Colonic mucosa (tissue), 4 donors: ENCODE results near the gene SRSF11. TPM values are rescaled to one million over a fixed set of nuclear protein-coding genes. Genes with fewer than 3 reads are reported as not detected.
"Not testable (repeated sequence)": the region's sequence is repeated elsewhere in the genome, so short reads cannot be mapped to it uniquely, and the experiment has no call there.

ENCODE experiments used
- DNase-seq: peaks from one replicate; pipeline ENCODE4 v3.0.0-alpha.2; 2020
- H3K27ac ChIP-seq: fragments of 200-600 bp; one replicate; pipeline ENCODE4 v1.8.0; 2021
- H3K27me3 ChIP-seq: fragments of 200-600 bp; one replicate; pipeline ENCODE4 v1.8.0; 2021
- H3K36me3 ChIP-seq: fragments of 200-600 bp; one replicate; pipeline ENCODE4 v1.8.0; 2021
- H3K4me1 ChIP-seq: fragments of 200-600 bp; one replicate; pipeline ENCODE4 v1.8.0; 2021; ENCODE audit warnings: mild to moderate bottlenecking
- H3K4me3 ChIP-seq: fragments of 200-600 bp; one replicate; pipeline ENCODE4 v1.8.0; 2021
- H3K9ac ChIP-seq, 2 donors: one replicate each; pipeline ENCODE4 v1.7.0; 2013; ENCODE audit warnings: control low read depth in 2 of 2, low read depth in 2 of 2, low read length in 2 of 2
- H3K9me3 ChIP-seq: fragments of 200-600 bp; one replicate; pipeline ENCODE4 v1.8.0; 2021
- intact Hi-C: fragments of 100-400 bp; cut with DNase I; formaldehyde crosslinking; loops from one replicate; pipeline ENCODE4 v1.14.1; 2022
- total RNA-seq, 2 donors: library from RNA; stranded (reverse); fragmentation: NEBNext Ultra II Directional in 1 of 2; extraction: Animal tissue kit (Norgen Biotek cat#: 25700) in 1 of 2; gene quantifications; one replicate each; pipeline ENCODE4 v1.2.1, GENCODE V29; 2021
- TF ChIP-seq, protein P1 (sequence below): fragments of 200-600 bp; IDR thresholded peaks from one replicate; pipeline ENCODE4 v1.8.0; 2022; ENCODE audit warnings: antibody characterized with exemption, mild to moderate bottlenecking
- donor health status: healthy.
- donor health status: DM: no; HTN: no; CAD: no.
- donor health status: DM: no; HTN: no; CAD: no.

Gene SRSF11, protein sequence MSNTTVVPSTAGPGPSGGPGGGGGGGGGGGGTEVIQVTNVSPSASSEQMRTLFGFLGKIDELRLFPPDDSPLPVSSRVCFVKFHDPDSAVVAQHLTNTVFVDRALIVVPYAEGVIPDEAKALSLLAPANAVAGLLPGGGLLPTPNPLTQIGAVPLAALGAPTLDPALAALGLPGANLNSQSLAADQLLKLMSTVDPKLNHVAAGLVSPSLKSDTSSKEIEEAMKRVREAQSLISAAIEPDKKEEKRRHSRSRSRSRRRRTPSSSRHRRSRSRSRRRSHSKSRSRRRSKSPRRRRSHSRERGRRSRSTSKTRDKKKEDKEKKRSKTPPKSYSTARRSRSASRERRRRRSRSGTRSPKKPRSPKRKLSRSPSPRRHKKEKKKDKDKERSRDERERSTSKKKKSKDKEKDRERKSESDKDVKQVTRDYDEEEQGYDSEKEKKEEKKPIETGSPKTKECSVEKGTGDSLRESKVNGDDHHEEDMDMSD
- total RNA-seq: 100 to 1,000 TPM; 100 to 116 TPM

DNA sequence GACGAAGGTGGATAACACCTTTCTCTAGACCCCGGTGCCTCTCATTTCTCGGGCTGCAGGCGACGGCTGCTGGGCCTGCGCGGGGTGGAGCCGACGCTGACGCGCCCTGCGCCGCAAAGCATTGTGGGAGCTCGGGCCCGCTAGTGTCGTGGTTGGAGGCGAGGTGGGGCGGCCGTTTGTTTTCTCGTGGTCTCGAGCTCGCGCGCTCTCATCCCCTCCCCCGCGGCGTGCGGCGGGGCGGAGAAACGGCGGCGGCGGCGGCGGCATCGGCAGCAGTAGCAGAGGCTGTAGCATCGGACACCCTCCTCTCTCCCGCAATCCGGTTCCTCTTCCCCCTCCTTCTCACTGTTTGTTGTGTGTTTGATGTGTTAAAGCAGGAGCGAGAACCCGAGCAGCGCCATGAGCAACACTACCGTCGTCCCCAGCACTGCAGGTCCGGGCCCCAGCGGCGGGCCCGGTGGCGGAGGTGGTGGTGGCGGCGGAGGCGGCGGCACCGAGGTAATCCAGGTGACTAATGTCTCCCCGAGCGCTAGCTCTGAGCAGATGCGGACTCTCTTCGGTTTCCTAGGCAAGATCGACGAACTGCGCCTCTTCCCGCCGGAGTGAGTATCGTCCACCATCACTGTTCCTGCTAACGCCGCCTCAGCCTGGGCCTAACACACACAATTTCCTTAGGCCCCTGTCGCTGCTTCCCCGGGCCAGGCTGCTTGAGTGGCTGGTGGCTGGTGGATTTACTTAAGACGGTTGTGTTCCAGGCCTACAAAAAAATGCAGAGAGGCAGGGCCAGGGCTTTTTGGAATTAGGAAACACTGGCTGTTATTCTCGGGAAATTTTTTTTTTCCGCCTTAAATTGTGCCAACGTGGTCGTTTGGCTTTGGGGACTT, at the start of gene SRSF11:
TSS of gene SRSF11 (plus strand) at position 143 of the 884 bp plus-strand sequence. CDS start at position 400, 257 bp downstream.
- peak within 1 kb of the TSS; percentile 98 for H3K27ac ChIP-seq
- no peaks in the 10 kb centered on the region for H3K9me3 ChIP-seq
- intact Hi-C loops: no loop called here
- H3K27me3 ChIP-seq: no peaks in the 10 kb centered on the region
- peak within 1 kb of the TSS; percentile 78 for H3K4me3 ChIP-seq
- TF ChIP-seq, protein P1, sequence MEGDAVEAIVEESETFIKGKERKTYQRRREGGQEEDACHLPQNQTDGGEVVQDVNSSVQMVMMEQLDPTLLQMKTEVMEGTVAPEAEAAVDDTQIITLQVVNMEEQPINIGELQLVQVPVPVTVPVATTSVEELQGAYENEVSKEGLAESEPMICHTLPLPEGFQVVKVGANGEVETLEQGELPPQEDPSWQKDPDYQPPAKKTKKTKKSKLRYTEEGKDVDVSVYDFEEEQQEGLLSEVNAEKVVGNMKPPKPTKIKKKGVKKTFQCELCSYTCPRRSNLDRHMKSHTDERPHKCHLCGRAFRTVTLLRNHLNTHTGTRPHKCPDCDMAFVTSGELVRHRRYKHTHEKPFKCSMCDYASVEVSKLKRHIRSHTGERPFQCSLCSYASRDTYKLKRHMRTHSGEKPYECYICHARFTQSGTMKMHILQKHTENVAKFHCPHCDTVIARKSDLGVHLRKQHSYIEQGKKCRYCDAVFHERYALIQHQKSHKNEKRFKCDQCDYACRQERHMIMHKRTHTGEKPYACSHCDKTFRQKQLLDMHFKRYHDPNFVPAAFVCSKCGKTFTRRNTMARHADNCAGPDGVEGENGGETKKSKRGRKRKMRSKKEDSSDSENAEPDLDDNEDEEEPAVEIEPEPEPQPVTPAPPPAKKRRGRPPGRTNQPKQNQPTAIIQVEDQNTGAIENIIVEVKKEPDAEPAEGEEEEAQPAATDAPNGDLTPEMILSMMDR: no peak
- H3K4me1 ChIP-seq: peaks cover 15% of the 10 kb centered on the region
- peak within 1 kb of the TSS; percentile 89 to 95 for H3K9ac ChIP-seq
- DNase-seq: peak; percentile 98
- H3K36me3 ChIP-seq: no peaks in the 10 kb centered on the region

DNA sequence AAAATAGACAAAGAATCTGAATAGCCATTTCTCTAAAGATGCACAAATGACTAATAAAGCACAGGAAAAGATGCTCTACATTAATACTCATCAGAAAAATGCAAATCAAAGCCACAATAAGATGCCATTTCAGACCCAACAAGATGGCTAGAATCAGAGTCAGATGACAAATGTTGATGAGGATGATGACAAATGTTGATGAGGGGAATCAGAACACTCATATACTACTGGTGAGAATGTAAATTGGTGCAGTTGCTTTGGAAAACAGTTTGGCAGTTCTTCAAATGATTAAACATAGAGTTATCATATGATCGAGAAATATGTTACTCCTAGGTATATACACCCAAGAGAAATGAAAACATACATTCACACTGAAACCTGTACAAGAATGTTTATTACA, 49.7 kb upstream of the SRSF11 start:
- TF ChIP-seq, protein P1: no peak
- Histone ChIP-seq H3K27ac (no peak overlapping the region), H3K27me3 (no peaks in the 10 kb centered on the region), H3K4me3 (no peak overlapping the region), H3K9ac (no peak overlapping the region), H3K36me3 (no peaks in the 10 kb centered on the region), H3K4me1 (no peaks in the 10 kb centered on the region), H3K9me3 (no peaks in the 10 kb centered on the region)
- intact Hi-C loops: no loop called here
- no peak for DNase-seq

DNA sequence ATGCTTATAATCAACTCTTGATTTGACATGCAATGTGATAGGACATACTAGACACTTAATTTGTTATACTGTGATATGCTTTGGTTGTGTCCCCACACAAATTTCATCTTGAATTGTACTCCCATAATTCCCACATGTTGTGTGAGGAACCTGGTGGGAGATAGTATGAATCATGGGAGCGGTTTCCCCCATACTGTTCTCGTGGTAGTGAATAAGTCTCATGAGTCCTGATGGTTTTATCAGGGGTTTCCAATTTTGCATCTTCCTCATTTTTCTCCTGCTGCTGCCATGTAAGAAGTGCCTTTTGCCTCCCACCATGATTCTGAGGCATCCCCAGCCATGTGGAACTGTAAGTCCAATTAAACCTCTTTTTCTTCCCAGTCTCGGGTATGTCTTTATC, 36.0 kb upstream of the SRSF11 start:
- H3K9me3 ChIP-seq, H3K36me3 ChIP-seq, H3K4me1 ChIP-seq, DNase-seq, H3K27me3 ChIP-seq, H3K9ac ChIP-seq, H3K4me3 ChIP-seq, intact Hi-C loops, H3K27ac ChIP-seq: not testable (repeated sequence)

DNA sequence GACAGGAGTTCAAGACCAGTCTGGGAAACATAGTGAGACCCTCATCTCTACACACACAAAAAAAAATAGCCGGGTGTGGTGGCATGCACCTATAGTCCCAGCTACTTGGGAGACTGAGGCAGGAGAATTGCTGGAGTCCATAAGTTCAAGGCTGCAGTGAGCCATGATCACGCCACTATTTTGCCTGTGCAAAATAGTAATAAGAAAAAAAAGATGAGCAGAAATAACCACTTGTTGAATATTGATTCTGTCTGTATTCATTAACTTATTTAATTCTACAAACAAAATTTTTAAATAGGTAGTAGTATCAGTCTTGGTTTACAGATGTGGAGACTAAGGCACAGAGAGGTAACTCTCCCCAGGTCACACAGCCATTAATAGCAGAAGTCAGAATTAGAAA, 32.7 kb upstream of the SRSF11 start:
- no peak overlapping the region for H3K27ac ChIP-seq
- no peak overlapping the region for H3K4me3 ChIP-seq
- H3K36me3 ChIP-seq: no peaks in the 10 kb centered on the region
- H3K4me1 ChIP-seq: no peaks in the 10 kb centered on the region
- H3K9ac ChIP-seq: no peak overlapping the region
- H3K27me3 ChIP-seq: no peaks in the 10 kb centered on the region
- TF ChIP-seq, protein P1: no peak
- no peak for DNase-seq
- intact Hi-C loops: no loop called here
- no peaks in the 10 kb centered on the region for H3K9me3 ChIP-seq

DNA sequence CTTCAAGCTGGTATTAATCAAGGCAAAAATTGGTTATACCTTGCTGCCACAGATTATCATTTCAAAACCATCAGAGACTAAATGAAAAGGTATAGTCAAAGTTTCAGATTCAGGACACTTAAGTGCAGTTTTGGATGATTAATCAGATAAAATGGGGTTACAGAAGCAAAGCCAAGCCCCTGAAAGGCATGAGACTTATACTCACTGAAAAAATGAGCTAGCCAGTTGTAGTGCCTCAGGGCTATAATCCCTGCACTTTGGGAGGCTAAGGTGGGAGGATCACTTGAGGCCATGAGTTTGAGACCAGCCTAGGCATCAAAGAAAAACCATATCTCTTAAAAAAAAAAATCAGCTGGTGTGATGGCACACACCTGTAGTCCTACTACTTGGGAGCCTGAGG, 31.0 kb upstream of the SRSF11 start:
- intact Hi-C loops: no loop called here
- no peak for DNase-seq
- TF ChIP-seq, protein P1: no peak

DNA sequence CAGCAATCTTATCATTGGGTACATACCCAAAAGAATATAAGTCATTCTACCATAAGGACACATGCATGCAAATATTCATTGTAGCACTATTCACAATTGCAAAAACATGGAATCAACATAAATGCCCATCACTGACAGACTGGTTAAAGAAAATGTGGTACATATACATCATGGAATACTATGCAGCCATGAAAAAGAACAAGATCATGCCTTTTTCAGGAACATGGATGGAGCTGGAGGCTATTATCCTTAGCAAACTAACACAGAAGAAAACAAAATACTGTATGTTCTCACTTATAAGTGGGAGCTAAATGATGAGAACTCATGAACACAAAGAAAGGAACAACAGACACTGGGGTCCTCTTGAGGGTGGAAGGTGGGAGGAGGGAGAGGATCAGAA, 28.7 kb upstream of the SRSF11 start:
- DNase-seq, intact Hi-C loops, H3K9me3 ChIP-seq: not testable (repeated sequence)

More for the DNA sequence above, 31.0 kb upstream of the SRSF11 start:
- H3K4me1 ChIP-seq: no peaks in the 10 kb centered on the region
- H3K9ac ChIP-seq: no peak overlapping the region
- H3K9me3 ChIP-seq: no peaks in the 10 kb centered on the region
- no peak overlapping the region for H3K27ac ChIP-seq
- no peaks in the 10 kb centered on the region for H3K27me3 ChIP-seq
- H3K36me3 ChIP-seq: no peaks in the 10 kb centered on the region
- H3K4me3 ChIP-seq: no peak overlapping the region

More for the DNA sequence above, 28.7 kb upstream of the SRSF11 start:
- H3K36me3 ChIP-seq, H3K4me1 ChIP-seq, H3K9ac ChIP-seq, H3K27me3 ChIP-seq, H3K4me3 ChIP-seq, H3K27ac ChIP-seq: not testable (repeated sequence)
